Stimulated activated CD8-positive, alpha-beta memory T cell treated with anti-CD3 and anti-CD28 coated beads, Interleukin-15, amount 100 ng/mL, for 4 hours (primary cell): ENCODE results near the gene C8A.

Source experiments
- DNase-seq, 2 donors: peaks; one replicate each; pipeline ENCODE4 v3.0.0-alpha.2; 2020; ENCODE audit warnings: low read depth in 2 of 2

C8A gene

DNA sequence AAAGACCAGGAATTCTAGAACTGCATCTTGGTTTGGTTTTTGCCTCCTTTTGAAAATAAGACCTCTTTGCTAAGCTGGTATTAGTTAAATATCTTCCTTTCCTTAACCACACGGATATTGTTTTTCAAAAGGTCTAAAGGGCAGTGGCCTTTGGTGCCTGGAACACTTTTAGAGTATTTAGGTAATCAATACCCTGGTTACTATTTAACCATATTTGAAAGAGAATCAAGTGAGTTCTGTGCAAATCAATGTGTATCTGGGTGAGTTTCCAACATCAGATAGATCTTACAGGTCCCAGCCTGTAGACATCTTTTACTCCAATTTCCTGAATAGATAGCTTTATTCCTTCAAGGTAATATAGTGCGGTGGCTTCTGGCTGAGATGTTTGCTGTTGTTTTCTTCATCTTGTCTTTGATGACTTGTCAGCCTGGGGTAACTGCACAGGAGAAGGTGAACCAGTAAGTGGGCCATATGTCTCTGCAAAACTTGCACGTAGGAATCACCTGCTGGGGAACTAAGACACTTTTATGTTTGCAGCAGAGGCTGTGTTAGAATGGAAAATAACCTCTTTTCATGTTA, at the start of gene C8A:
Gene C8A (plus strand): TSS at position 277 of the 579 bp plus-strand sequence. CDS start 105 bp downstream, at position 382.
- no peak for DNase-seq

DNA sequence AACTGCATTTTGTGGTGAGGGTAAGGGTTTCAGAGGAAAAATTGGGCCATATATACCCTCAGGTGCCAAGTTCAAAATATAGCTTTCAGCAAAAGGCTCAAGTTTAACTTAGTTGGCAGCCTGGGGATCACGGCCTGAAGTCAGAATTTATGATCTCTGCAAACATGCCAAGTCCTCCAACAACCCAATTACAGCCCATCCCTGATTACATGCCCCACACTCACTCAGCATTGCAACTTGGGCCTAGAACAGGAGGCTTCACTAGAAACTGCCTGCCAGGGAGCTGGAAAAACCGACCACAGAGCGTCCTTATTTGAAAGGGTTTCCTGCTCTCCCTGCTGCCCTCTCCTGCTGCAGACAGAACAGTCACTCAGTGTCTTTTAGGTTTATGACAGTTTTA, 47.8 kb upstream of the C8A start:
- no peak for DNase-seq

DNA sequence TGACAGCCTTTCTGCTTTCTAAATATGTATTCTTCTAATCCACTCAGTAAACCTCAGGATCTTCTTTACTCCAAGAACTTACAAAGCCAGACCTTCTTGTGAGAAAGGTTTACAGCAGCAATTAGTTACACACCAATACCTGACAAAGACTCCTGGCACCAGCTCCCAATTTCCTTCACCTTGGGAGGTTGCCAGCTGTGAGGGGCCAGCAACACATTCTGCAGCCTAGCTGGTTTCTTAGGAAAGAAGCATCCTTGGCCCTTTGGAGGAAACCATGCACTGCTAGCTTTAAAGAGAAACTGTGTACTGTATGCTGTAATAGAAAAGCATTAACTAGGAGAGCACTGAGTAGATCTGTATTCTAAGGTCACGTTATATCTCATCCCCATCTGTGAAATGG, 46.2 kb upstream of the C8A start:
- no peak for DNase-seq

DNA sequence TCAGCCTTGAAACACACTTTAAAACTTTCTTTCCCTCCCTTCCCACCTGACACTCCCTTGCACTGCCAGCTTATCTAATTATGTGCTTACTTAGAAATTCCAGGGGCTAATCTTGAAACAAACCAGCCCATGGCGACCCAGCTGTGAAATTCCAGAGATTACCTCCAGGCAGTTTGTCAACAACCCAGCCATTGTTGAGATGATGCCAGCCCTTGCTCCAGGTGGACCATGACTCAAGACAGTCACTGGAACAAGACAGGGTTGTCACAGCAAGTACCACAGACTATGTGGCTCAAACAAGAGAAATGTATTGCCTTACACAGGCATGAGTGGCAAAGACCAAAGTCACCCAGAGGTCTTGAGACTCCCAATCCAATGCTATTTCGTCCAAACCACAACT, 43.3 kb upstream of the C8A start:
- no peak for DNase-seq

DNA sequence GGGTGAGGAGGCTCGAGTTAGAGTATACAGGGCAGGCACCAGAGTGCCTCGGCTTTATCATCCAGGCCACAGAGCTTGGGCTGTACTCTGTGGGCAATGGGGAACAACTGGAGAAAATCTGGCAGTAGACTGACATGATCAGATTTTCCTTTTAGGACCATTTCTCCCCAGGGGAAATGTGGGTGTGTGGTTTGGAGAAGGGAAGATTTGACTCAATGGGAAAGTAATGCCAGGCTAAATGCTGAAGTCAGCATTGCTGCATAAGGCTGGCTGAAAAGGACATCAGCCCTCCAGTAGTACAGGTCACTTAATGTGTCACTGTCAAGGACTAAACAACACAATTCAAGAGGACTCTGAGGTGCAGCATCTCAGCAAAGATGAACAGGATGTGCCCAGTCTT, 40.4 kb upstream of the C8A start:
- DNase-seq = no peak

DNA sequence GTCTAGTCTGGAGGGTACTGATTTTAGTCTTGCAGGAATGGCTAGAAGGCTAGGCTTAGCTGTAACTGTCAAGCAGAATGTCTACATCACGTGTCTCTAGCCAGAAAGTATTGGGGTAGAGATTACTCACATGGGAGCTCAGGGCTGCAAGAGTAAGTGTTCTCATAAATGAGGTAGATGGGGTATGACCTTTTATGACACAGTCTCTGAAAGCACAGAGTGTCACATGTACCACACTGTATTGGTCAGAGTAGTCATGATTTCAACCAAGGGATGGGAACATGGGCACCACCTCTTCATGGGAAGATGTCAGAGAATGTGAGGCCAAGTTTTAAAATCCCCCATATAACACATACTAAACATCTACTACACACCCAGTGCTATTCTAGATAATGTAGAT, 38.3 kb upstream of the C8A start:
- no peak for DNase-seq

DNA sequence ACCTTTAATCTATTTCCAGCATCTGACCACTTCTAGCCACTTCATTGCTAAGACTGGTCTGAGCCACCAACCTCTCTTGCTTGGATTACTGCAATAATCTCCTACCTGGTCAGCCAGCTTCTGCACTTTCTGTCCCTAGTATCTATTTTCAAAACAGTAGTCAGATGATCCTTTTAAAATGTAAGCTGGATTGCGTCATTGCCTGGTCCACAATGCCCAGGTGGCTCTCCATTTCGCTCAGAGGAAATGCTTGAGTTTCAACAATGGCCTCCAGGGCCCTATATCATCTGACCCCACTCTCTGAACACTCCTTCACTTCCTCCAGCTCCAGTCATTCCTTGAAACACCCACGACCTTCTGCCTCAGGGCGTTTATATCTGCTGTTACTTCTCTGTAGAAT, 37.7 kb upstream of the C8A start:
- no peak for DNase-seq

DNA sequence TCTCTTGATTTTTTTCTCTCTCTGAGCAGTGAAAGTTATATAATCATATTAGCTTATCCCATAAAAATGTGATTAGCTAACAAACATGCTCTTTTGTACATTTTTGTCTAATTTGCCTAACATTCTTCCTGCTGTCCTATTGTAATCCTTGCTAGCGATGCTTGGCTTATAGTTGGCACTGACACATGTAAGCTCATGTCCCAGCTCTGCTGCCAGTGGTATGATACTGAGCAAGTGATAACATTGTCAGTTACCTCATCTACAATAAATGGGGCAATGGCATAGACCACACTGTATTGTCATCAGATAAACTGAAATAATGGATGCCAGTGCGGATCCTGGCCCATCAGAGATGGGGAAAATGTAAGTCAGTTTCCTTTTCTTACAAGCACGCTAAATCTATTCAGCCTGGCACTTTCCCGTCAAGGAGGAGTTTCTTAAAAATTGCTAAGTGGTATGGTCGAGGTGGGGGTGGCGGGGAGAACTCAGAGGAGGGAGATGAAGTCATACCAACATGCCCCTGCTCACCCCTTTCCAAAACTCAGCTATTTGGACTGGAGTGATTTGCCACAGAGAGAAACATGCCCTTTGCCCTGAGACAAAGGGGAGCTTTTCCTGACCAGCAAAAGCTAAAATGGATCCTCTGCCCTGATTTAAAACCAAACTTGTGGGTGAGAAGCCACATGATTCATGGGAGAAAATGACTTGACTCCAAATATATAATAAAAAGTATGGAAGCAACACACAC, 36.7 kb upstream of the C8A start:
- no peak for DNase-seq

DNA sequence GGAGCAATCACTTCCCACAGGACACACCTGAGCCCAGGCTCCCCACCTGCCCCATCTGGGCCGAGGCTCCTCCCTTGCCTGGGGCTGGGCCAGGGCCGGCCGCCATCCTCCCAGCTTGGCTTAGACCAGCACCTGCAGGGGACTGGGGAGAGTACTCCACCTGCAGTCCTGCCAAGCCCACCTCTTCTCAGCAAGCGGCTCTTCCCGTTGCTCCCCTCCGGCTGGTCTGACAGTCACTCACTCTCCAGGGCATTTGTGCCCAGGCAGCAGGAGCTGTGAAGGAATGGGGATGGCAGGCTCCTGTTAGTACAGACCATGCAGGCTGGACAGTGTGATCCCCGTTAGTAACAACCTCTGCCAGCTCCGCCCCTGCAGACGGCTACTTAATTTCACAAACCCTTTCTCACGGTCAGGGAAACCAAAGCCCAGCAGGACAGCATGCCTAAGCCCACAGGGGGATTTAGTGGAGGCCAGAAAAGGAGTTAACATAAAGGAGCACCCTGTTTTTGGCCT, 35.2 kb upstream of the C8A start, which contains the start of gene FYB2:
Gene FYB2 (minus strand): TSS at position 18 of the 513 bp plus-strand sequence. CDS start 114 bp downstream, outside the sequence.
- no peak for DNase-seq

DNA sequence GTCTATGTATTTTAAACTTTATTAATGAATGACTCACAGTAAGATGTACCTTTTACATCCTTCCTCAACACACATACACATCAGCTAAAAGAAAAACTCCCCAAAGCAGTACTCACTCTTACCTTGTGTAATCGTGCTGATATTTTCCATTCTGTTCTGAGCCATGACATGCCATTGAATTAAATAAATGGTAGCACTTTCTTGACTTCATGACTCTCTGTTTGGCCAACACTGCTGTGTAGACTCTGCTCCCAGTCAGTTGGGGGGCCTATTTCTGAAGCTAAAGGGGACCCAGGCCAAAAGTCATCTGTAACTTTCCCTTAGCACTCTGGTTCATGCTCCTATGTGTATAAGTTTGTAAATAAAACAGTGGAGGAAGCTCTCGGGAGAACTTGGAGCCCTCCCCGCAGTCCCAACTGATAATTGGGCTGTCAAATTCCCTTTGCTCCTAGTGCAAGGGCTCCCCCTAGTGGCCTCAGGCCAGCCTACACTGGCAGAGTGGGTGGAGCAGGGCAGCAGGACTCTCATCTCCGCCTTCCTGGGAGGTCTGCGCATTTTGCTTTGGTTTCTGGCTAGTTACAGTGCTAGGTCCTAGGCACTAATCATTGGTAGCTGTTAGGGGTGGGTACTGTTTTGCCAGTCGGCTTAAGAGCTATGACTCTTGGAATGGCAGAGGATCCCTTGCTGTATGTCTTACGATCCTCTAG, 33.7 kb upstream of the C8A start:
- peak in 1 of 2 donors; percentile 29 for DNase-seq

DNA sequence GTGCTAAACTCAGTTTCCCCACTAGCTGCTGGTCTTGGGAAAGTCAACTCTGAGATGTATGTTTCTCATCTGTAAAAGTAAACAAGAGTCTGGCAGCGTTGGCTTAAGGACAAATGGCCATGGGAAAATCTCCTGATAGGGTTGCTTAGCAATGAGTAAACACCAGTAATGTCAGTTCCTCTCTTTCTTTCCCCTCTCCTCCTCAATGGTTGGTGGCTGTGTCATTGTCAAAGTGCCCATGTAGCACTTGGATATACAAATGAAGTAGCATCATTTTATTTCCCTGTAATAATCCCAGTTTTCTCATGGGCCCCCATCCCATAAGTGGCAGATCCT, 33.2 kb upstream of the C8A start:
- no peak for DNase-seq

DNA sequence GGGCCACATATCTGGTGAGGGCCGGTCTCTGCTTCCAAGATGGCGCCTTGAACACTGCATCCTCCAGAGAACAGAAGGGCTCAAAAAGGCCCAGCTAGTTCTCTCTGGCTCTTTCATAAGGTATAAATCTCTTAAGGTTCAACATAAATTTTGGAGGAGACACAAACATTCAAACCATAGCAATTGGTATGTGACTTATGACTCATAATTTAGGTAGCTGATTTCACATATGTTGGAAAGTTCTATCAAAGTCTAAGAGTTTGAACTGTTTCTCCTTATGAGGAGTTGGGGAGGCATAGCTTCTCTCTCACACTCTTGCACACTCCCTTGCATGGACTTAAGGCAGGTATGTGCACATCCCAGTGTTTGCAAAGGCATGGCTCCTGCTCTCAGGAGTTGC, 30.3 kb upstream of the C8A start:
- DNase-seq = no peak

DNA sequence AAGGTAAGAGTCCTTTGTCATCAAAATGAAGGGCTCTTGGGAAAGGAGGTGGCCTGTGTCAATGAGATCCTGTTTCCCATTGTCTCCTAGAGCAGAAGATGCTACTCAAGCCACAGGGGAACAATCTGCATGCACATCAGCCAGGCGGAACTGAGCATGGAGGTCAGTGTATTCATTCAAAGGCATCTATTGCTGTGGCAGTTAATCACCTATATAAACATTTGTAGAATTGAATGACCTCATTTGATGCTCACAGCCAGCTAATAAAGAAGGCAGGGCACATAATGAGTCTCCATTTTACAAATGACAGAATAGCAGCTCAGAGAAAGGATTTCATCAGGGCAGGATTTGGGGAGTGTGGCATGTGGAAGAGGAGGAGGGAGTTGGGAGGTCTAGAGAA, 29.7 kb upstream of the C8A start:
- DNase-seq = no peak

DNA sequence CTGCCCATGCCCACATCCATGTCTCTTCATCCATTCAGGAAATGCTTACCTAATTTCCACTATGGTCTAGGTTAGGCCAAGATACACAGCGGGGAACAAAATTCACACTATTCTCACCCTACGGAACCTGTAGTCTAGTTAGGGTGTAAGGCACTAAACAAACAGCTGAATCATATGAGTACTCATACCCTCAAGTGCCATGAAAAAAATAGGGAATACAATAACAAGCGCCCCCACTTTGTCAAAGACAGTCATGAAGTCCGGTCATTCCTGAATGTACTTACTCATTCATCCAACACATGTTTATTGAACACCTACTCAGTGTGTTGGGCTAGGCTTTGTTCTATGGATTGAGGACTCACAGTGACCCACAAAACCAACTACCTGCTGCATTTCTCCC, 29.2 kb upstream of the C8A start:
- no peak for DNase-seq

DNA sequence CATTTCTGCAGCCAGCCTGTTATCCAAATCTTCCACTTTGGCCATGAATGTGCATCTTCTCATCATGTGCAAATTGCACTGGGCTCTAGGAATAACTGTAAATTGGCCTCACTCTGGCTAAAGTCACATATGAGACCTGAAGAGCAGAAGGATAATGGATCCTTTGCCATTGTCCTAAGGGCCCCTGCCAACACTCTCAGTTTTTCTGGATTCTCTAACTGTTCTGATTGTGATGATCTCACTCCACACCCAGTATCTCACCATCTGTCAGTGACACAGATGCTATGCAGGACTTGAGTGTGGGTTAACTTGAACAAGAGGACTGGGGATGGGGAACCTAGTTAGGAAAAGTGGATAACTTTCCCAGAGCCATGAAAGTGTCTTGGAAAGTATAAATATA, 26.9 kb upstream of the C8A start:
- no peak for DNase-seq

DNA sequence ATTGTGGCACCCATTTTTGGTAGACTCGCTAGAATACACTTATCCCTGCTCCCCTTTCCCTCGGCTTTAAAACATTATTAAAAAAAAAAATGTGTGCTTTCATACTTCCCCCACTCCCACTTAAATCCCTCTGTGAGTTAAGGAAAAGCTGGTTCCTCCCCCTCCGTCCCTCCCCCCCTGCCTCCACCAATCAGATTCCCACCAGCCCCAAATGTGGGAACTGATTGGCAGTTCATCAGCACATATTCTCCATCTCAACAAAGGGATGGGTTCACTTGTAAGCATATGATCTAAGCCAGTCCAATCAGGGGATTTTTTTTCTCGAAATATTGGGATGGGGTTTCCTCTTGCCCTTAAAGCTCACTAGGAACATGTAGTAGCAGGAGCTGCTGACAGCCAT, 24.5 kb upstream of the C8A start:
- no peak for DNase-seq

DNA sequence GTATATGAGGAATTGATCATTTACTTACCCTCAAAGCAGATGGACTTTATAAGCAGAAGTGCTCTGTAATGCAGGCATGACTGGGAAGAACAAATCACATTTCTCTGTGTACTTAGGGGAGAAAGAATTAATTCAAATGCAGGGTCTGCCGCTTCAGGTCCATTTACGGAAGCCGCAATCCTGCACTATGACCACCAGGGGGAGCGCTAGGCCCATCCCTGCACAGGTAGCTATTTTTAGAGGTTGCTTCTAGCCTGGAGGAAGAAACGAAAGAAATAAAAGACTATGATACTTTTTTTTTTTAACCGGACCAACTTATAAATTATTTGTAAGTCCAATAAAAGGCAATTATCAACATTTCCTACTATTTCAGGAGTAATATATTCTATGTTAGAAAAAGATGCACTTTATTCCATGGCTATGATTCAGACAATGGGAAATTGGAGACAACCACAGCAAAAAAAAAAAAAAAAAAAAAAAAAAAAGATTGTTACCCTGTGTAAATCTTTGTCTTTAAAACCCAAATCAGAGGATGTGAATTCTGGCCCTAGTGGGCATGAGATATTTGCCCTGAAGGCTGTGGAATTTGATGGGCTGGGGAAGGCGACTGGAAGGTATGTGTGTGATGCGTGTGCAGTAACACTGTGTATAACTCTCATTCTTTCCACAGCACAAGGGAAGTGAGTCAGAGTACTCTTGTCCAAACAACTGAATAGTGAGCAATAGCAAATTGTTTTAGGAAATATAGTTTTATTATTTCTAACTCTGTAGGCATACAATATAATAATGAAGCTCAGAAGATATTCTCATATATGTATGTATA, 22.5 kb upstream of the C8A start:
- DNase-seq = peak; percentile 18 to 28

DNA sequence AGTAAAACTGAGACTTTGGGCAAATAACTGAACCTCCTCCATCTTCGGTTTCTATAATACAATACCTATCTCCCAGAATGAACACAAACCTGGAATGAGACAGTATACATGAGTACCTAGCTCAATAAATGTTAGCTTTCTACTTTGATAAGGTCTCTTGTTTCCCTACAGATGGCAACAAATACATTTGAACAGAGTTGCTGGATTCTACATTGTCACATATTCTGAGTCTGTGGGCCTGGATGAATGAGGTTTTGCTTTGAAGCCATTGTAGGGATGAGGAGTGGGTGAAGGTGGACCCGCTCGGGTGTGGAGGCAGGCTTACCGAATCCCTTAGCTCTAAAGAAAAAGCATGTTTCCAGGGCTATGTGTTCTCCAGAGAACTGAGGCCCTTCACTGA, 21.5 kb upstream of the C8A start:
- DNase-seq = no peak

DNA sequence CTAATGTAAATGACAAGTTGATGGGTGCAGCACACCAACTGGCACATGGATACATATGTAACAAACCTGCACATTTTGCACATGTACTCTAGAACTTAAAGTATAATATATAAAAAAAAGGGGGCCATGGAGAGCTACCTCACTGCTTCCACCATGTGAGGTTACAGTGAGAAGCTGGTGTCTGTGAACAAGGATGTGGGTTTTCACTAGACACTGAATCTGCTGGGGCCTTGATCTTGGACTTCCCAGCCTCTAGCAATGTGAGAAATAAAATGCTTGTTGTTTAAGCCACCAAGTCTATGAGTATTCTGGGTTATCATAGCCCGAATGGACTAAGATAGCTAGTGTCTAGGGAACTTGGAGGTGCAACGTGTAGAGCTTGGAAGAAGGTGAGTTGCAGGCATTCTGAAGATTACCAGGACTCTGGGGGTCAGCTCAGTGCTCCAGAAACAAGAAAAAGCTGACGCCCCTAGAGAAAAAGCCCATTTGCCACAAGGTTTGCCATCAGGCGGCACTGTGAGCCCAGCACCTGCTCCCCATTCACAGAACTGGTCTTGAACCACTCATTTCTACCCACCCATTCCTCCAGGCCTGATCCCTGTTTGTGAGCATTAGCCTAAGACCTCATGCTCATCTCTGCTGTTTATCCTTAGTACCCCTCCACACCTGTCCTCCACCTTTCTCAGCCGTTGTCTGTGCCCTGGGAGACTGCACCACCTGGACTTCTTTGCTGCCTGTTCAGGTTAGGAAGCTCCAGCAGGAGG, 20.3 kb upstream of the C8A start:
- no peak for DNase-seq

DNA sequence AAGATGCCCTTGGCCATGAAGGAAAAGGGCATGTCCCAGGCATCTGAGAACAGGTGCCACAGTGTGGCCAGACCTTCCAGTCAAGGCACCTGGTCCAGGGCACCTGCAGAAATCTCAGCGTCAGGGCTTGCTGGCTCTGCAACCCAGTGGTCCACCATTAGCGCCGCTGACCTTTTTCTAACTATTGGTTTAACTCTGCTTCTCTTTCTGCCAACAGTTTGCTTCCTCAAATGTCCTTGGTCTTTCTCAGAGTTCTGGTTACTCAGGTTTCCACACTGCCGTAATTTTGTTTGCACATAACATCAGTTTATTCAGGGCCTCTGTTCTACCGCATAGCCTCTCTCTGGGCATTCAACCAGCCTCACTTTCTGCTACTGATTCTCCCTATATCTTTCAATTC, 18.9 kb upstream of the C8A start:
- no peak for DNase-seq

DNA sequence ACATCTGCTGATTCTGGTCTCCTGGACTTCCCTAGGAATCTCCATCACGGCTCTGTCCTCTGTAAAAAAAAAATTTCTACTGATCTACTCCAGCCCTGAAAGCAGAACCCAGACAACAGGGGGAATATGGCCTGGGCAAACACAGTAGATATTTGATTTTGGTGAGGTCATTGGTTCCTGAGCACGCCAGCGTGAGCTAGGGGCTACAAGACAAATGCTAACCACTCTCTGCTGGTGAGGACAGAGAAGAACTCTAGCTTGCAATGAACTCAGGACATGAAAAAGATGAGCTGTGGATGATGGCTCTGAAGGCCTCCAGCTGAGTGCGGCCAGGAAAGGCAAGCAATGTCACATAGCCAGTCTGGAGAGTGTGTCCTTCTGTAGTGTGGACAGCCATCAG, 18.2 kb upstream of the C8A start:
- DNase-seq = no peak
